Measurements from ENCODE around the gene ZMYM4. TPM values are rescaled to one million over a fixed set of nuclear protein-coding genes. Genes with fewer than 3 reads are reported as not detected.
"Not testable (repeated sequence)": the region's sequence is repeated elsewhere in the genome, so short reads cannot be mapped to it uniquely, and the experiment has no call there.

The ZMYM4 gene
- total RNA-seq, 1 donor from 2014 or later = 32.6 TPM

DNA sequence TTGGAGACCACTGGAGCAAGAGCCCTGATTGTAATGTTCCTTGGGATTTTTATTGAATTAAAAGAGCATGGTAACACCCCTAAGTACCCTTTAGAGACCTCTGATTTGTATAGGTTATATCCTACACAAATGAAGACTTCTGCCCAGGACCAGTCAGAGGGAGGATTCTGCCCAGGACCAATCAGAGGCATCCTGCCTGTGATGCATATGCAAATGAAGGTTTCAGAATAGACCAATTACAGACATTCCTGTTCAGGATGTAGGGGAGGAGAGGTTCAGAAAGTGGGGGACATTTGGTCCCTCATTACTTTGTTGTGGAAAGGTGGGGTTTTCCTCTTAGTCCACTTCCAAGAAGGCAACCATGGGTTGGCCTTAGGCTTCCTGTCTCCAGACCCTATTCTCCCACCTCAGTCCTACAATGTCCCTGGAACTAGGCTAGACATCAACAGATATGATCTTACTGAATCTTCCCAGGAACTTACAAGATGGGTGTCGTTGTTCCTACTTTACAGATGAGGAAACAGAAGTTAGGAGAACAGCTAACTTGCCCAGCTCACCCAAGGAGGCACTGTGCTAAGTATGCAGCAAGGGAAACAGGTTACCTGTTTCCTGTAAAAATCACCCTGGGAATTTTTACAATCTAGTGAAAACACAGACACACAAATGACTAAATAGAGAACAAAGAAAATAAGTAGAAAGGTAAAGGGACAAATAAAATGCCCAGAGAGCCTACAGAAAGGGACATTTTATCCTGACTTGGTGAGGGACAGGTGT is 38.7 kb upstream of the ZMYM4 start:
- Histone ChIP-seq H3K27ac (replicated peaks) (no peak overlapping the region), H3K36me3 (no peaks in the 10 kb centered on the region), H3K4me1 (no peaks in the 10 kb centered on the region), H3K4me3 (no peak overlapping the region), H3K9me3 (replicated peaks) (no peaks in the 10 kb centered on the region), H3K27me3 (ENCODE audit: low read depth) (no peaks in the 10 kb centered on the region)
- intact Hi-C loops (cut with micrococcal nuclease) = no loop called here
- TF ChIP-seq, protein P1, sequence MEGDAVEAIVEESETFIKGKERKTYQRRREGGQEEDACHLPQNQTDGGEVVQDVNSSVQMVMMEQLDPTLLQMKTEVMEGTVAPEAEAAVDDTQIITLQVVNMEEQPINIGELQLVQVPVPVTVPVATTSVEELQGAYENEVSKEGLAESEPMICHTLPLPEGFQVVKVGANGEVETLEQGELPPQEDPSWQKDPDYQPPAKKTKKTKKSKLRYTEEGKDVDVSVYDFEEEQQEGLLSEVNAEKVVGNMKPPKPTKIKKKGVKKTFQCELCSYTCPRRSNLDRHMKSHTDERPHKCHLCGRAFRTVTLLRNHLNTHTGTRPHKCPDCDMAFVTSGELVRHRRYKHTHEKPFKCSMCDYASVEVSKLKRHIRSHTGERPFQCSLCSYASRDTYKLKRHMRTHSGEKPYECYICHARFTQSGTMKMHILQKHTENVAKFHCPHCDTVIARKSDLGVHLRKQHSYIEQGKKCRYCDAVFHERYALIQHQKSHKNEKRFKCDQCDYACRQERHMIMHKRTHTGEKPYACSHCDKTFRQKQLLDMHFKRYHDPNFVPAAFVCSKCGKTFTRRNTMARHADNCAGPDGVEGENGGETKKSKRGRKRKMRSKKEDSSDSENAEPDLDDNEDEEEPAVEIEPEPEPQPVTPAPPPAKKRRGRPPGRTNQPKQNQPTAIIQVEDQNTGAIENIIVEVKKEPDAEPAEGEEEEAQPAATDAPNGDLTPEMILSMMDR (IDR thresholded peaks at IDR 0.05; ENCODE audit: borderline replicate concordance) = no peak
- DNase-seq = no peak

DNA sequence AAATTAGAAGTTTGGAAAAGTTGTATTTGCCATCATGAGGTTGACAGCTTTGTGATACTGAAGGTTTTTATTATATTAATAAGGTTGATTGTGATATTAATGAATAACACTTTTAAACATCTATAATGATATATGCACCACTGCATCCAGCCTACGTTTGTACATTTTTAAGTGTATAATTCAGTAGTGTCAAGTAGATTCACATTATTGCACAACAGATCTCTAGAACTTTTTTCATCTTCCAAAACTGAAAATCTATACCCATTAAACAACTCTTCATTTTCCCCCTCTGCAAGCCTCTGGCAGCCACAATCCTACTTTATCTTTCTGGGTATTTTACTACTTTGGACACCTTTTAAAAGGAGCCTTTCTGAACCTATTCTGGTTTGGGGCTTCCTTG is 37.2 kb upstream of the ZMYM4 start:
- no peaks in the 10 kb centered on the region for H3K9me3 ChIP-seq (replicated peaks)
- H3K4me3 ChIP-seq = no peak overlapping the region
- no peaks in the 10 kb centered on the region for H3K27me3 ChIP-seq (ENCODE audit: low read depth)
- H3K27ac ChIP-seq (replicated peaks) = no peak overlapping the region
- no peaks in the 10 kb centered on the region for H3K36me3 ChIP-seq
- no peak for DNase-seq
- intact Hi-C loops (cut with micrococcal nuclease) = no loop called here
- no peaks in the 10 kb centered on the region for H3K4me1 ChIP-seq
- TF ChIP-seq, protein P1 (IDR thresholded peaks at IDR 0.05; ENCODE audit: borderline replicate concordance) = no peak

DNA sequence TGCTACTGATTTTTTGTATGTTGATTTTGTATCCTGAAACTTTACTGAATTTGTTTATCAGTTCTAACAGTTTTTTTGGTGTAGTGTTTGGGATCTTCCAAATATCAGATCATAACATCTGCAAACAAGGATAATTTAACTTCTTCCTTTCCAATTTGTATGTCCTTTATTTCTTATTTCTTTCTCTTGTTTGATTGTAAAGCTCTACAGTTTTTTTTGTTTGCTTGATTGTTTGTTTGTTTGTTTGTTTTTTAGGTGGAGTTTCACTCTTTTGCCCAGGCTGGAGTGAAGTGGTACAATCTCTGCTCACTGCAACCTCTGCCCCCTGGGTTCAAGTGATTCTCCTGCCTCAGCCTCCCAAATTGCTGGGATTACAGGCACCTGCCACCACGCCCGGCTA is 31.7 kb upstream of the ZMYM4 start:
- H3K9me3 ChIP-seq (replicated peaks); intact Hi-C loops (cut with micrococcal nuclease); DNase-seq; H3K4me1 ChIP-seq; H3K27ac ChIP-seq (replicated peaks); H3K27me3 ChIP-seq (ENCODE audit: low read depth); H3K36me3 ChIP-seq; H3K4me3 ChIP-seq: not testable (repeated sequence)

DNA sequence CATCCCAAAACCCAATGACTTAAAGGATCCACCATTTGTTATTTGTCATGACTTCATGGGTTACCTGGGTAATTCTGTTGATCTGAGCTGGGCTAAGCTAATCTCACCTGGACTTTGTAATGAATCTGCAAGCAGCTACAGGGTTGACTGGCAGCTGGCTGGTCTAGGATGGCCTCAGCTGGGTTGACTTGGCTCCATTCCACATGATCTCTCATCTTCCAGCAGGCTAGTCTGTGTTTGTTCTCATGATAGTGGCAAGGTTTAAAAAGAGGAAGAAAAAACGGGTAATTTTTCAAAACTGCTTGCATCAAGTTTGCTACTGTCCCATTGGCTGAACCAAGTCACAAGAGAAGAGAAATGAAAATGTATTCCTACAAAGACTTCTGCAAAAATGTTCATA is 24.8 kb upstream of the ZMYM4 start:
- no peaks in the 10 kb centered on the region for H3K4me1 ChIP-seq
- no peak for DNase-seq
- H3K27me3 ChIP-seq (ENCODE audit: low read depth) = no peaks in the 10 kb centered on the region
- H3K4me3 ChIP-seq = no peak overlapping the region
- TF ChIP-seq, protein P1 (IDR thresholded peaks at IDR 0.05; ENCODE audit: borderline replicate concordance) = no peak
- intact Hi-C loops (cut with micrococcal nuclease) = no loop called here
- H3K9me3 ChIP-seq (replicated peaks) = no peaks in the 10 kb centered on the region
- H3K36me3 ChIP-seq = no peaks in the 10 kb centered on the region
- no peak overlapping the region for H3K27ac ChIP-seq (replicated peaks)

DNA sequence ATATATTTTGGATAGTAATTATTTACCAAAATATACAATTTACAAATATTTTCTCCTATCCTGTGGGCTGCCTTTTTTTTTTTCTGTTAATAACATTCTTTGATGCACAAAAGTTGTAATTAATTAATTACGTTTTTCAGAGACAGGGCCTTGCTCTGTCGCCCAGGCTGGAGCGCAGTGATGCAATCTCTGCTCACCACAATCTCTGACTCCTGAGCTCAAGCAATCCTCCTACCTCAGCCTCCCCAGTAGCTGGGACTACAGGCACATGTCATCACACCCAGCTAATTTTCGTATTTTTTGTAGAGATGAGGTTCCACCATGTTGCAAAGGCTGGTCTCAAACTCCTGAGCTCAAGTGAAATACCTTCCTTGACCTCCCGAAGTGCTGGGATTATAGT is 21.3 kb upstream of the ZMYM4 start:
- Histone ChIP-seq H3K36me3 (no peaks in the 10 kb centered on the region), H3K27ac (replicated peaks) (no peak overlapping the region), H3K4me1 (no peaks in the 10 kb centered on the region), H3K27me3 (ENCODE audit: low read depth) (no peaks in the 10 kb centered on the region), H3K9me3 (replicated peaks) (no peaks in the 10 kb centered on the region), H3K4me3 (no peak overlapping the region)
- TF ChIP-seq, protein P1 (IDR thresholded peaks at IDR 0.05; ENCODE audit: borderline replicate concordance) = no peak
- DNase-seq = no peak
- intact Hi-C loops (cut with micrococcal nuclease) = no loop called here

DNA sequence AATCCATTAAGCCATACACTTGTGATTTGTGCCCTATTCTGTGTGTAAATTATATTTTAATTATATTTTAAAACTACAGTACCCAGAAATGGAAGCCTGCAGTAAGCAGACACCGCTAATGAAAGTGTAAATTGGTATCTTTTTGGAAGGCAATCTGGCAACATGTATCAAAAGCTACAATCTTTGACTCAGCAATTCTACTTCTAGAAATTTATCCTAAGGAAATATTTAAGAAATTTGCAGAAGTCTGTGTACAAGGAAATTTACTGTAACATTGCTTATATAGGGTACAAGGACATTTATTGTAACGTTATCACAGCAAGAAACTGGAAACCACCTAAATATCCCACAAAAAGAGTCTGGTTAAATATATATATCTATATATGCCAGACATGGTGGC is 14.6 kb upstream of the ZMYM4 start:
- intact Hi-C loops (cut with micrococcal nuclease) = no loop called here
- TF ChIP-seq, protein P1 (IDR thresholded peaks at IDR 0.05; ENCODE audit: borderline replicate concordance) = no peak
- no peaks in the 10 kb centered on the region for H3K9me3 ChIP-seq (replicated peaks)

More for the DNA sequence above, 14.6 kb upstream of the ZMYM4 start:
- DNase-seq = no peak
- no peaks in the 10 kb centered on the region for H3K27me3 ChIP-seq (ENCODE audit: low read depth)
- no peaks in the 10 kb centered on the region for H3K4me1 ChIP-seq
- no peaks in the 10 kb centered on the region for H3K36me3 ChIP-seq
- H3K4me3 ChIP-seq = no peak overlapping the region
- H3K27ac ChIP-seq (replicated peaks) = no peak overlapping the region

Measured in left ventricle myocardium inferior (tissue), 1 donor.